ENCODE results near the gene NTNG1.

DNA sequence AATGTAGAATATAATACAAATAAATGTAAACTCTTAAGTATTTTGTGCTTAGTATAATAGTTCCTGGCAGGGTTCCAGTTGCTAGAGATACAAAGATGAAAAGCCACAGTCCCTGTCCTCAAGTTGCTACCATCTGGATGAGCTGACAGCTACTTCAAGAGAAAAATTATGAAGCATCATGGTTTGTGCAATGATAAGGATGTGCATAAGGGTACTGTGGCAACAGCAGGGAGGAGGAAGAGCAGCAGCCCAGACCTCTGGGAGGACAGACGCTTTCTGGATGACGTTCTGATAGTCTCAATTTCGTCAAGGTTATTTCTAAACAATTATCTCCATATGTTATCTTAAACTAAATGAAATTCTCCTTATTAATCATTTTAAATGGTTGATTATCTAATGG is 198.9 kb downstream of the NTNG1 start:
- TF ChIP-seq POLR2AphosphoS5 (IDR thresholded peaks at IDR 0.05; ENCODE audit: low read depth, low read length) (no peak), SIN3A (IDR thresholded peaks at IDR 0.05; ENCODE audit: borderline replicate concordance, insufficient read depth, low read length) (no peak)
